ENCODE data around the gene CNTNAP2.

- TF ChIP-seq CTCF (IDR thresholded peaks at IDR 0.05; ENCODE audit: borderline replicate concordance, extremely low read depth, low read length, poor library complexity, severe bottlenecking) (no peak), EZH2 (IDR thresholded peaks at IDR 0.05; ENCODE audit: borderline replicate concordance, low read depth, low read length, severe bottlenecking) (no peak)
These were observed 1.1 kb upstream of the CNTNAP2 start for GRCh38 chr7:146115548-146115850.
